ENCODE measurements around the gene ZNF284. TPM values are rescaled to one million over a fixed set of nuclear protein-coding genes. Genes with fewer than 3 reads are reported as not detected.

Gene ZNF284
- total RNA-seq: 1 to 10 TPM; 2.5 to 6.3 (median 3.5) TPM

GRCh38 chr19:44071824-44072542 lies at the start of gene ZNF284:
TSS of gene ZNF284 (plus strand) at chr19:44072159. CDS start at chr19:44076390, 4,231 bp downstream.
- Histone ChIP-seq H3K4me3 (peak within 1 kb of the TSS; percentile 48 to 66 (median 55)), H3K4me1 (replicated peaks in 1 of 2) (peaks cover 6 to 11% of the 10 kb centered on the region in 2 donors), H3K27ac (peak within 1 kb of the TSS; percentile 4 to 45)
- ATAC-seq (replicated peaks in 6 of 8): peak; percentile 98 to 100 (median 99)
- in situ Hi-C loops (cut with MboI; ENCODE audit: low pct_unique_long_range_greater_than_20kb in 2 of 9, low sequenced_read_pairs in 9 of 9, unreplicated experiment in 9 of 9): no loop called here
- 0 to 34% (median 1%) methylated on average over 1 to 25 of the region's 40 CpGs; no CpG with 5 or more reads in 2 of the 10 experiments for WGBS, 10 experiments

- 40 to 83% (median 65%) methylated on average over 1 to 4 of the region's 4 CpGs; no CpG with 5 or more reads in 5 of the 10 experiments for WGBS, 10 experiments
- Histone ChIP-seq H3K27ac (peak overlapping the region; percentile 71 to 82), H3K4me3 (peak overlapping the region; percentile 68 to 93 (median 82)), H3K4me1 (replicated peaks in 1 of 2) (peaks cover 3 to 10% of the 10 kb centered on the region in 2 donors)
- ATAC-seq (replicated peaks in 6 of 8): no peak
- in situ Hi-C loops (cut with MboI; ENCODE audit: low pct_unique_long_range_greater_than_20kb in 2 of 9, low sequenced_read_pairs in 9 of 9, unreplicated experiment in 9 of 9): no loop called here
These were observed 47.1 kb upstream of the ZNF284 start for GRCh38 chr19:44024900-44025216.

GRCh38 chr19:44025217-44025936 lies 46.6 kb upstream of the ZNF284 start, which contains the start of gene ZNF222:
TSS of gene ZNF222 (plus strand) at chr19:44025379. CDS start at chr19:44025437, 58 bp downstream.
- Histone ChIP-seq H3K4me3 (peak within 1 kb of the TSS; percentile 68 to 93 (median 82)), H3K4me1 (replicated peaks in 1 of 2) (peaks cover 3 to 10% of the 10 kb centered on the region in 2 donors), H3K27ac (peak within 1 kb of the TSS; percentile 71 to 82)
- in situ Hi-C loops (cut with MboI; ENCODE audit: low pct_unique_long_range_greater_than_20kb in 2 of 9, low sequenced_read_pairs in 9 of 9, unreplicated experiment in 9 of 9): no loop called here
- 0 to 7% (median 1%) methylated on average over 1 to 14 of the region's 37 CpGs; no CpG with 5 or more reads in 1 of the 10 experiments for WGBS, 10 experiments
- ATAC-seq (replicated peaks in 6 of 8): peak; percentile 99 to 100 (median 100)

- no peak for ATAC-seq (replicated peaks in 6 of 8)
- H3K4me1 ChIP-seq (replicated peaks in 1 of 2): peaks cover 3 to 10% of the 10 kb centered on the region in 2 donors
- H3K4me3 ChIP-seq: peak overlapping the region in 1 of 5 donors; percentile 82
- no peak overlapping the region for H3K27ac ChIP-seq
- in situ Hi-C loops (cut with MboI; ENCODE audit: low pct_unique_long_range_greater_than_20kb in 2 of 9, low sequenced_read_pairs in 9 of 9, unreplicated experiment in 9 of 9): no loop called here
- 87 to 100% (median 97%) methylated on average over 3 to 6 of the region's 6 CpGs for WGBS, 10 experiments
These were observed 45.3 kb upstream of the ZNF284 start for GRCh38 chr19:44026622-44027021.

- Histone ChIP-seq H3K27ac (no peak overlapping the region), H3K4me1 (replicated peaks in 1 of 2) (no peaks in the 10 kb centered on the region), H3K4me3 (no peak overlapping the region)
- in situ Hi-C loops (cut with MboI; ENCODE audit: low pct_unique_long_range_greater_than_20kb in 2 of 9, low sequenced_read_pairs in 9 of 9, unreplicated experiment in 9 of 9): no loop called here
- 33 to 40% methylated on average over 1 of the region's 1 CpG; no CpG with 5 or more reads in 8 of the 10 experiments for WGBS, 10 experiments
- ATAC-seq (replicated peaks in 6 of 8): no peak
These were observed 39.9 kb upstream of the ZNF284 start for GRCh38 chr19:44032001-44032610.

- Histone ChIP-seq H3K27ac (no peak overlapping the region), H3K4me3 (no peak overlapping the region), H3K4me1 (replicated peaks in 1 of 2) (no peaks in the 10 kb centered on the region)
- in situ Hi-C loops (cut with MboI; ENCODE audit: low pct_unique_long_range_greater_than_20kb in 2 of 9, low sequenced_read_pairs in 9 of 9, unreplicated experiment in 9 of 9): no loop called here
- 0 to 88% (median 49%) methylated on average over 1 to 2 of the region's 2 CpGs for WGBS, 10 experiments
- ATAC-seq (replicated peaks in 6 of 8): peak in 2 of 8 experiments; percentile 83 to 98
These were observed 29.8 kb upstream of the ZNF284 start for GRCh38 chr19:44042147-44042546.

GRCh38 chr19:44050740-44051649 lies 21.0 kb upstream of the ZNF284 start:
- Histone ChIP-seq H3K4me1 (replicated peaks in 1 of 2) (peaks cover 3 to 6% of the 10 kb centered on the region in 2 donors), H3K27ac (no peak overlapping the region), H3K4me3 (peak overlapping the region; percentile 51 to 75 (median 60))
- 13 to 97% (median 61%) methylated on average over 3 to 17 of the region's 21 CpGs for WGBS, 10 experiments
- in situ Hi-C loops (cut with MboI; ENCODE audit: low pct_unique_long_range_greater_than_20kb in 2 of 9, low sequenced_read_pairs in 9 of 9, unreplicated experiment in 9 of 9): no loop called here
- peak in 3 of 8 experiments; percentile 23 to 80 (median 74) for ATAC-seq (replicated peaks in 6 of 8)

DNA sequence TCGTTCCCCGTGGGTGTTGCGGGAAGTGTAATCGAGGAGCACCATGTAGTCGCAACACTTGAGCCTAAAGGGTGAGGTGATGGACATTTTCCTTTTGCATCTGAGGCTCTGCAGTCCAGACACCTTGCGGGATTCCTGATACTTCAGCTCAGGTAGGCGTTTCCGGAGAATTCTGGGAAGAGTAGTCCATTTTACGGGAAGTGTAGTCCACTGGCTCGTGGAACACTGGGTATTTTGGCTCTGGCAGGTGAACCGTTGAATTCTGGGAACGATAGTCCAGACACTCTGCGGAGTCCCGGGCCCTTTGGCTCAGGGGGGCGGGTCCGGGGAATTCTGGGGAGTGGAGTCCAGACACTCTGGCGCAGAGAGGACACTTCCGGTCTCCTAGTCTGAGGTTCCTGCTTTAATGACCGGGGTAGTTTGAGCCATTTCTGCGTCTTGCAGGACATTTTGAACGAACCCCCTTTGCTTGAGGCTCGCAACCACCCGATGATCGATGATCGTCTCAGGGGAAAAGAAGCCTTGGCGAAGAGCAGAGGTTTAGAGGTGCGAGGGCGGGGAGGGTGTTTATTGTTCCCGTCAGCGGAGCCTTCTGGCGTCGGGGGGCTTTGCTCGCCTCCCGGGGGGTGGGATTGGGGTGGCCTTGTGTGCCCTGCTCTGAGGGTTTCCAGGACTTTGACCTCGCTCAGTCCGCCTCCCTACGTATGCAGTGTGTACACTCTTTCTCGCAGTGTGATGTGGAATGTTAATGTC lies 20.1 kb upstream of the ZNF284 start, which contains the start of gene ZNF223:
TSS of gene ZNF223 (plus strand) at position 387 of the 753 bp plus-strand sequence. CDS start 3,141 bp downstream, outside the sequence.
- H3K27ac ChIP-seq: peak within 1 kb of the TSS; percentile 6 to 35
- 0 to 47% (median 19%) methylated on average over 3 to 9 of the region's 38 CpGs; no CpG with 5 or more reads in 2 of the 10 experiments for WGBS, 10 experiments
- in situ Hi-C loops (cut with MboI; ENCODE audit: low pct_unique_long_range_greater_than_20kb in 2 of 9, low sequenced_read_pairs in 9 of 9, unreplicated experiment in 9 of 9): no loop called here
- H3K4me1 ChIP-seq (replicated peaks in 1 of 2): peaks cover 3 to 6% of the 10 kb centered on the region in 2 donors
- peak; percentile 96 to 100 (median 100) for ATAC-seq (replicated peaks in 6 of 8)
- H3K4me3 ChIP-seq: peak within 1 kb of the TSS; percentile 51 to 75 (median 60)

GRCh38 chr19:44055870-44056269 lies 16.1 kb upstream of the ZNF284 start:
- in situ Hi-C loops (cut with MboI; ENCODE audit: low pct_unique_long_range_greater_than_20kb in 2 of 9, low sequenced_read_pairs in 9 of 9, unreplicated experiment in 9 of 9): no loop called here
- no peak overlapping the region for H3K27ac ChIP-seq
- no peak overlapping the region for H3K4me3 ChIP-seq
- ATAC-seq (replicated peaks in 6 of 8): no peak
- peaks cover 3 to 6% of the 10 kb centered on the region in 2 donors for H3K4me1 ChIP-seq (replicated peaks in 1 of 2)
- 70 to 100% (median 99%) methylated on average over 1 to 4 of the region's 5 CpGs; no CpG with 5 or more reads in 2 of the 10 experiments for WGBS, 10 experiments

DNA sequence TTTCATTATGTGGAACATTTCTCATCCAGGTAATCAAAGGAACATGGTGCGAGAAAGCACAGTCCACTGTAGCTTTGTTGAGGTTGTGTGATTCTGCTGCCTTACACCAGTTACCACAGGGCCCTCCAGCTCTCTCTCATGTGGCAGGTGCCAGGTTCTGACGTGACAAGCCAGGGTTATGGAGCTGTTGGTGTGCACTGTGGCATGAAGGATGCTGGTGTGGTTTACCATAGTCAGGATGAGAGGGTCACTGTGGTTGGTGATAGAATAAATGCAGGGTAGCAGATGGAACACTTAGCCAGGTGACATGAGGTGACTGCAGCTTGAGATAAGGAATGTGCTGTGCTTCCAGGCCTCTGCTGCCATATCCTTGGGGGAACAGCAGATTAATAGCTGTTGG lies 12.7 kb upstream of the ZNF284 start:
- in situ Hi-C loops (cut with MboI; ENCODE audit: low pct_unique_long_range_greater_than_20kb in 2 of 9, low sequenced_read_pairs in 9 of 9, unreplicated experiment in 9 of 9): no loop called here
- Histone ChIP-seq H3K4me3 (no peak overlapping the region), H3K4me1 (replicated peaks in 1 of 2) (no peaks in the 10 kb centered on the region), H3K27ac (no peak overlapping the region)
- ATAC-seq (replicated peaks in 6 of 8): no peak
- WGBS, 10 experiments: 14 to 100% (median 60%) methylated on average over 1 of the region's 2 CpGs; no CpG with 5 or more reads in 5 of the 10 experiments

- H3K4me1 ChIP-seq (replicated peaks in 1 of 2): no peaks in the 10 kb centered on the region
- WGBS, 10 experiments: 71 to 100% (median 100%) methylated on average over 1 of the region's 1 CpG; no CpG with 5 or more reads in 5 of the 10 experiments
- no peak overlapping the region for H3K27ac ChIP-seq
- H3K4me3 ChIP-seq: no peak overlapping the region
- ATAC-seq (replicated peaks in 6 of 8): no peak
- in situ Hi-C loops (cut with MboI; ENCODE audit: low pct_unique_long_range_greater_than_20kb in 2 of 9, low sequenced_read_pairs in 9 of 9, unreplicated experiment in 9 of 9): no loop called here
These were observed 10.9 kb upstream of the ZNF284 start for GRCh38 chr19:44061038-44061437.

All from motor neuron (in vitro differentiated cells).